Activated CD8-positive, alpha-beta memory T cell treated with anti-CD3 and anti-CD28 coated beads, Interleukin-2, amount 50 U/mL, for 1 hour (primary cell): ENCODE results near the gene NPTXR.

Experiments used
- DNase-seq: peaks from one replicate; pipeline ENCODE4 v3.0.0-alpha.2; 2020; ENCODE audit errors: extremely low read depth

NPTXR gene

GRCh38 chr22:38770257-38770949, 73.4 kb downstream of the NPTXR start:
- DNase-seq = no peak
